HG03432 (cell line): ENCODE measurements around the gene POTEH.
"Not testable (repeated sequence)": the region's sequence is repeated elsewhere in the genome, so short reads cannot be mapped to it uniquely, and the experiment has no call there.

ENCODE experiments used
- ATAC-seq: cut with Tn5 transposase; IDR thresholded peaks from one replicate; pipeline ENCODE4 v1.9.1; 2021; ENCODE audit warnings: mild to moderate bottlenecking, moderate library complexity; ENCODE audit not compliant: unreplicated experiment

The POTEH gene

GRCh38 chr22:15689749-15690125 is at the start of gene POTEH:
Gene POTEH (plus strand): TSS chr22:15690026. CDS start chr22:15690078, 52 bp downstream.
- not testable (repeated sequence) for ATAC-seq

DNA sequence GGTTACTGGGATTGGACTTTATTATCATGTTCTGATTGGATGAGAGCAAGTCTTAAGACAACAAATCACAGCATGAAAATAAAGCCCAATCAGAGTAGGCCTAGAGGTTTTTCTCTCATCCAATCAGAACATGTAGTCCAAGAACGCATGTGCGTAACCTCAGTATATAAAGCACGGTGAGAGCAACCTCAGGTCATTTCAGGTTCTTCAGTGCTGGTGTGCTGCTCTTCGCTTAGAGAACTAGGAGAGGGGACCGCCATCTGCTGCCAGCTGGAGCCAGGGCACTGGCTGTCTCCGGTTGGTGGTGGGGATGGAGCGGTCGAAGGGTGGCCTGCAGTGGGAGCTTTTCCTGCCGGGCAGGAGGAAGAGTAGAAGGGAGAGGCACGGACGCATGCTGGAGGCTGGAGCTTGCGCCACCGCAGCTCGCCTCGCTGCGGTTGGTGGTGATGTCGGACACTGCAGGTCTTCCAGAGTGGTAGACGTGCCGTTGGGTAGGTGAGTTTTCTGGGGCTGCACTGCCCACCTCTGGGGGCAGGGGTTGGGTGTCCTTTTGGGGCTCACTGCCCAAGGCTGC is 47.5 kb upstream of the POTEH start:
- ATAC-seq = not testable (repeated sequence)

DNA sequence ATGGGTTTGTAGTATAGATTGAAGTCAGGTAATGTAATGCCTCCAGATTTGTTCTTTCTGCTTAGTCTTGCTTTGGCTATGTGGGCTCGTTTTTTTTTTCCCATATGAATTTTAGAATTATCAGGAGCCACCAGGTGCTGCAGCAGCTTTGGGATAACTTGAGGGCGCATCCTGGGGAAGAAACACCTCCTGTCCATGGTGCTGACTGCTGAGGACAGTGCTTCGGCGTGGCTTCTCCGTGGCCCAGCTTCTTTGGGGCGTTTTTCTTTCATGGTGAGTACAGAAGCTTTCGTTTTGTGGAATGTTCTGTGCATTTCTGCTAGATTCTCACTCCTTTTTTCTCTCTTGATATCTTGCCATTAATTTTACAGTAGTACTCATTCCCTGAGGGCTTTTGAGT is 37.9 kb upstream of the POTEH start:
- not testable (repeated sequence) for ATAC-seq

DNA sequence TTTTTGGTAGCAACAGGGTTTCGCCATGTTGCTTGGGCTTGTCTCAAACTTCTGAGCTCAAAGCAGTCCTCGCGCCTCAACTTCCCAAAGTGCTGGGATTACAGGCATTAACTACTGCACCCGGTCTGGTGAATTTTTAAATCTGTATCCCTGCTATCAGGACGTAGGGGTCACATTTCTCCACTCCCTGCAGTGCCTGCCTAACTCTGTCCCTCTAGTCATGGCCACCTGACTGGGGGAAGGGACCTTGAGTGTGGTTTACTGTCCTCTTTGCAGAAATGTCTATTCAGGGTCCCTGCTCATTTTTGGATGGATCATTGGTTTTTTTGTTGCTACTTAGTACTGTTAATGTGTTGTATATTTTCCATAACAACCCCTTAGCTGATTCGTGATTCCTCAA is 37.1 kb upstream of the POTEH start:
- not testable (repeated sequence) for ATAC-seq

DNA sequence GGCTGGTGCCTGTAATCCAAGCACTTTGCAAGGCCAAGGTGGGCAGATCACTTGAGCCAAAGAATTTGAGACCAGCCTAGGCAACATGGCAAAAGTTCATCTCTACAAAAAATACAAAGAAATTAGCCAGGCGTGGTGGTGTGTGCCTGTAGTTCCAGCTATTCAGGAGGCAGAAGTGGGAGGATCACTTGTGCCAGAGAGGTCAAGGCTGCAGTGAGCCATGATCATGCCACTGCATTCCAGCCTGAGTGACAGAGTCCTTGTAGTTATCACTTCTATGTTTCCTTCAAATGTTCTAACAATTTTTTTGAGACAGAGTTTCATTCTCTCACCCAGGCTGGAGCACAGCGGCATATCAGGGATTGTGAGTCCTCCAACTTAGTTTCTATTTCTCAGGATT is 36.6 kb upstream of the POTEH start:
- not testable (repeated sequence) for ATAC-seq

GRCh38 chr22:15661102-15661501 is 28.7 kb upstream of the POTEH start:
- ATAC-seq = not testable (repeated sequence)

DNA sequence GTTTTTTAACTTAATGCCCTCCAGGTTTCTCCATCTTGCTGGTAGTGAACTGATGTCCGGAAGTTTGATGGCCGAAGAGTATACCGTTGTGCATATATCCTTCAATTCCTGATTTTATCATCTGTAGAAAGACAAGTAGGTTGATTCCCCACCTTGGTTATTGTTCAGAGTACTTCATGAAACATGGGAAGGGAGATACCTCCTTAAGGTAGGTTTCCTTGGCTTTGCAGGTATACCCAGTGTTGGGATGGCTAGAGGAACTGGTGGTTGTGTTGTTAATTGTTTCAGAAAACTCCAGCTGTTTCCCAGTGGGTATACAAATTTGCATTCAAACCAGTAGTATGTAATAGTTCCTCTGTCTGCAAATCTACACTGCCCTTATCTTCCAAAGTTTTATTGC is 25.1 kb upstream of the POTEH start:
- not testable (repeated sequence) for ATAC-seq

GRCh38 chr22:15665478-15665877 is 24.3 kb upstream of the POTEH start:
- not testable (repeated sequence) for ATAC-seq

GRCh38 chr22:15669430-15669829 is 20.4 kb upstream of the POTEH start:
- not testable (repeated sequence) for ATAC-seq

- ATAC-seq = not testable (repeated sequence)
Observed at GRCh38 chr22:15679702-15680101, 10.1 kb upstream of the POTEH start.

DNA sequence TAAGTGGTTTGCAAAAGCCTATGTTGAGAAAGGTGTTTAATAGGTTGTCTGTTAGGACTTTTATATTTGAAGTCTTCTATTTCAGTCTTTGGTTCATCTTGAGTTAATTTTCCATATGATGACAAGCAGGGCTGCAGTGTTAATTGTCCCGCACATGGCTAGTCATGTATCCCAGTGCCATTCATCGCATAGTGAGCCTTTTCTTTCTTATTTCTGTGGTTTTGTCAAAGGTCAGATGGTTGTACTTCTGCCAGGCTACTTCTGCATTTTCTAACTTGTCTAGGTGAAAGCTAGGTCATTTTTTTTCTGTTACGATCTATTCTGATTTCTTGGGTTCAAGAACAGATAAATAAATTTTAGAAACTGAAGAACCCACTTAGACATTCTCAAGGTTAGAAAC is 5.7 kb upstream of the POTEH start:
- not testable (repeated sequence) for ATAC-seq

DNA sequence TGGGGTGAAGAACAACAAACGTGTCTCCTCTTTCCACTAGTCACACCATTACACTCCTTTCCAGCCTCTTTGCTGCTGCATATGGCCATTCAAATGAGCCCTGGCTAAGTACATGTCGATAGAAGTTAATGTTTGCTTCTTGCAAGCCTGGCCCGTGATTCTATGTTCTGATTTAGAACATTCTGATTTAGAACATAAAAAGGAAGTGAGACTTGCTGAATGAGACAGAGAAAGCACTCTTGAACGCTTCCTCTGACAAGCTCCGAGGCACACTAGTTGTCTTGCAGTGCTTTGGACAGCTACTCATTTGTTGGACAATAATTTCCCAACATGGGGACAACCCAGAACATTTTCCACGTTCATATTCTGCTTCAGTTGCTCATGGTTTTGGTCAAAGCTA is 5.1 kb upstream of the POTEH start:
- peak; percentile 70 for ATAC-seq

GRCh38 chr22:15685641-15686040 is 4.2 kb upstream of the POTEH start:
- not testable (repeated sequence) for ATAC-seq

DNA sequence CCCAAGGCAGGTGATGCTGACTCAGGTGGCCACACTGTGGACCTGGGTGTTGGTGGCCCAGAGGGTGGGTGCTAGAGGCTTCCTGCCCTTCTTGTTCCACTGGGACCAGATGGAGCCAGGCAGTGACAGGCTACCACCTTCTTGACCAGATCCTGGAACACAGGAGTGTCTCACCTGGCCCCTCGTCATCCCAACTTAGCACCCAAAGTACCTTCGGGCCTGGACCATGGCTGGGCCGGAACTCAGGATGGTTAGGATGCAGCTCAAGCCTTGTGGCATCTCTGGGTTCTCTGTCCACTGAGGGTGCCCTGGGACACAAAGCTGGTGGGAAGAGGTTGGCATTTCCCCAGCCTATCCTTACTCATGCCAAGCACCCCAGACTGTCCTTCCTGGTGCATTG is 2.7 kb upstream of the POTEH start:
- not testable (repeated sequence) for ATAC-seq

- not testable (repeated sequence) for ATAC-seq
Observed at GRCh38 chr22:15687676-15688075, 2.1 kb upstream of the POTEH start.

DNA sequence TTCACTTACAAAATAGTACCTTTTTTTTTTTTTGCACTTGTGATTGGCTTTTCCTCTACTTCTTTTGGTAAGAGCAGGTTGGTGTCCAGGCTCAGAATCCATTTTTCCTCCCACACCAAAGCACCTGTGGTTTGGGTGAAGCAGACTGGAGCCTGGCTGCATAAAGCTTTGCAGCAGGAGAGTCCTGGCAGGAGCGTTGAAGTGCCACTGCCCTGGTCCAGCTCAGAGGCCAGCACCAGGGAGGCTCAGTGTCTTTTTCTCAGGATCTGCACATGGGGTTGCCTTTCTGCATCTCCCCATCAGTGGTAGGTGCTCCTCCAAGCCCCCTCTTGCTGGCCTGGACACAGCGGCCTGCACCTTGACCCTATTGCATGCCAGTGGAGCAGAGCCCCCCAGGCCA is 1.7 kb upstream of the POTEH start:
- ATAC-seq = not testable (repeated sequence)

- ATAC-seq = not testable (repeated sequence)
Observed at GRCh38 chr22:15689012-15689748, 646 bp upstream of the POTEH start.

GRCh38 chr22:15713600-15713999 is 23.8 kb downstream of the POTEH start:
- not testable (repeated sequence) for ATAC-seq

DNA sequence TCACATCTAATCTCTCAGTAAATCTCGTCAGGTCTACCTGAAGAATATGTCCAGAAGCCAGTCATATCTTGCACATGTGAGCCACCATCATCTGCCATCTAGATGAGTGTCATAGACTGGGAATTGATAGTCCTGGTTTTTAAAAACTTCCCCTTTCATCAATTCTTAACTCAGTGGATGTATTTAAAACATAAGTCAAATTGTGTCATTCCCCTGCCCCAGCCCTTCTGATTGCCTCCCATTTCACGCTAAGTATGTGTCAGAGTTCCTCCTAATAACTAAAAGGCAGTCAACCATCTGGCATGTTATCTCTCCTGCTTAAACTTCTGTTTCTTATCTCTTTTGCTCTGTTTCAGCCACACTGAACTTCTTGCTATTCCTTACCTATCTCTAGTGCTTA is 24.3 kb downstream of the POTEH start:
- not testable (repeated sequence) for ATAC-seq

DNA sequence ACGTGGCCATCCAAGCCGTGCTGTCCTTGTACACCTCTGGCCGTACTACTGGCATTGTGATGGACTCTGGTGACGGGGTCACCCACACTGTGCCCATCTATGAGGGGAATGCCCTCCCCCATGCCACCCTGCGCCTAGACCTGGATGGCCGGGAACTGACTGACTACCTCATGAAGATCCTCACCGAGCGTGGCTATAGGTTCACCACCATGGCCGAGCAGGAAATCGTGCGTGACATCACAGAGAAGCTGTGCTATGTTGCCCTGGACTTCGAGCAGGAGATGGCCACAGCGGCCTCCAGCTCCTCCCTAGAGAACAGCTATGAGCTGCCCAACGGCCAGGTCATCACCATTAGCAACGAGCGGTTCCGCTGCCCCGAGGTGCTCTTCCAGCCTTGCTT is 32.1 kb downstream of the POTEH start:
- ATAC-seq = not testable (repeated sequence)

DNA sequence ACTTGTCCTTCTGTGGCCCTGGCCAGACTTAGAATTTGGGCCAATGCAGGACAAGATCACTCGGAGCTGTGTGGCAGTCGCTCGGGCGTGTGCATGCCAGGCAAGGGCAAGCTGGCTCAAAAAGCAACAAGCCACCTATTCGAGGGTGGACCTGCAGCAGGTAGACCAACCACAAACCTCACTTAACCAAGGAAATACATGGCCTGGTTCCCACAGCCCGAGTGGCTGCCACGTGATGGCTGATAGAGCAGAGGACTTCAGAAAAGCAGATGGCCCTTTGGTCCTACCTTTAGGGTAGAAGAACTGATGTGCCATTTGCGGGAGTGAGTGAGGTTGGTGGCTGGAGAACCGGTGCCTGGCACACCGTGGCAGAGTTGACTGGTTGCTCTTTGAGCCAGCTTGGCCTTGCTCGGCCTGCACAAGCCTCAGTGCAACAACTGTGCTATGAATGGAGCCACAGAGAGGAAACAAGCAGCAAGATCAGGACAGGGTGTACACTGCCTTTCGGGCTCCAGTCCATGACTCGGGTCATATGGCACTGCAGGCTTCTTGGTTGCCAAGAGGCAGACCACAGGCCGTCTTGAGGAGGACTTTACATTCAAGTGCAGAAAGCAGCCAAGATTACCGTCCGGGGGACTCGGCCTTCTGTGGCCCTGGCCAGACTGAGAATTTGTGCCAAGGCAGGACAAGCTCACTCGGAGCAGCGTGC is 39.5 kb downstream of the POTEH start:
- not testable (repeated sequence) for ATAC-seq

DNA sequence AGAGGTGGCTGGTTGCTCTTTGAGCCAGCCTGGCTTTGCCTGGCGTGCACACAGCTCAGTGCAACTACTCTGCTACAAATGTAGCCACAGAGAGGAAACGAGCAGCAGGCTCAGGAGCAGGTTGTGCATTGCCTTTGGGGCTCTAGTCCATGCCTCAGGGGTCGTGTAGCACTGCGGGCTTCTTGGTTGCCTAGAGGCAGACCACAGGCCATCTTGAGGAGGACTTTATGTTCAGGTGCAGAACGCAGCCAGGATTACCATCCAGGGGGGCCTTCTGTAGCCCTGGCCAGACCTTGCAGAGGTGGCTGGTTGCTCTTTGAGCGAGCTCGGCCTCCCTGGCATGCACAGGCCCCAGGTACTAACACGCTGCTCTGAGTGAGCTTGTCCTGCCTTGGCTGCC is 41.2 kb downstream of the POTEH start:
- ATAC-seq = not testable (repeated sequence)
